ENCODE data around the gene TCP11X1. TPM values are rescaled to one million over a fixed set of nuclear protein-coding genes. Genes with fewer than 3 reads are reported as not detected.
A peak's percentile ranks its signal among the peaks of the same experiment; 100 is the strongest.
"Not testable (repeated sequence)": the region's sequence is repeated elsewhere in the genome, so short reads cannot be mapped to it uniquely, and the experiment has no call there.

TCP11X1 gene
- total RNA-seq (not detected), polyA plus RNA-seq (ENCODE audit: insufficient read depth, low read depth, low replicate concordance) (not detected)
- long read RNA-seq, donor 1, result 0 reads
- long read RNA-seq, donor 2, result 0 reads
- long read RNA-seq, donor 3, result 0 reads
- long read RNA-seq, donor 4, result 0 reads
- long read RNA-seq, donor 5, result 0 reads
- long read RNA-seq, donor 6, result 0 reads
- long read RNA-seq, donor 7, result 0 reads
- long read RNA-seq, donor 8, result 0 reads
- long read RNA-seq, donor 9, result 0 reads
- long read RNA-seq, donor 10, result 0 reads

DNA sequence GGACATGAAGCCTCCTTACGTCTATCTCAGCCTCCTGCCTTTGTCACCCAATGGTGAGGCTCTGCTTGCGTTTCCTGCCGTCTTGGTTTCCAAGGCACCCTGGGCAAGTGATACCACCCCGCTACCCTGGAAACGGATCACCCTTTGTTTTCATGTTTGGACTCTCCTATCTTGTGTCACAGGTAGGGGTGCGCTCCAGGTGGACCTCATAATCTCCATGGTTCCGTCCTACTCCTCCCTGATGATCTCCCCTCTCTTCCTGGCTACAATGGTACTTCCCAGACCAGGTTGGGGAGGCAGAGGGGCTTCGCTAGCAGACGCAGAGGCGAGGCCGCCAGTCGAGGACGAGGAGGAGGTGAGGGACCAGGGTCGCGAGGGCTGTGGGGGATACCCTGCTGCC, at the start of gene TCP11X1:
TSS of gene TCP11X1 (plus strand) at position 316 of the 400 bp plus-strand sequence.
- FAIRE-seq; intact Hi-C loops (cut with DNase I); DNase-seq: not testable (repeated sequence)

DNA sequence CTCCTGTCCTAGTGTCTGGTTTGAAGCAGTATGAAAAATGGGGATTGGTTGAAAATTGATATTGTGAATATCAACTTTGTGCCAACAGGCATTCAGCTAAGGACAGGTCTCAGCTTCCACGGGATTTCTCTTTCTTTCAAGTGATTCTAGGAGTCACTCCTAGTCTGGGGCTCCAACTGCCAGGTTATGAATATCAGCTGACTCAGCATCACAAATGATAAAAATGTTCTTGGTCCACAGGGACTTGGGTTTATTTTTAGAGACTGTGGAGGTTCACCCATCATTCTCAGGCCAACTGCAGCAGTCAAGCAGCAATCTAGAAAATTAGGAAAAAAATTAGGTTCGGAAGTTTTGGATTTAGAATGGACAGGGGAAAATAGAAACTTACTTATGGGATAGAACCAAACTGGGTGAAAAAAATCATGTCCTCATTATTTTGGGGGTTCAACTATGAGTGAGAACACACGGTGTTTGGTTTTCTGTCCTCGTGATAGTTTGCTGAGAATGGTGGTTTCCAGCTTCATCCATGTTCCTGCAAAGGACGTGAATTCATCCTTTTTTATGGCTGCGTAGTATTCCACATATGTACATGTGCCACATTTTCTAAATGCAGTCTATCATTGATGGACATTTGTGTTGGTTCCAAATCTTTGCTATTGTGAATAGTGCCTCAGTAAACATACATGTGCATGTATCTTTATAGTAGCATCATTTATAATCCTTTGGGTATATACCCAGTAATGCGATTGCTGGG, 29.0 kb upstream of the TCP11X1 start:
- Histone ChIP-seq H3K36me3 (ENCODE audit: control insufficient read depth in 2 of 3, insufficient read depth in 3 of 3, low read length in 3 of 3) (no peaks in the 10 kb centered on the region), H3K9me3 (ENCODE audit: control insufficient read depth in 2 of 3, insufficient read depth in 1 of 3, low read length in 3 of 3) (no peaks in the 10 kb centered on the region), H3K4me1 (ENCODE audit: control insufficient read depth in 2 of 3, insufficient read depth in 2 of 3, low read depth in 1 of 3, low read length in 3 of 3) (no peaks in the 10 kb centered on the region), H3K9ac (ENCODE audit: low read length in 3 of 3) (no peak overlapping the region), H3K4me3 (ENCODE audit: low read length in 3 of 3) (no peak overlapping the region), H3K27ac (ENCODE audit: low read depth in 2 of 2, low read length in 2 of 2) (no peak overlapping the region), H3K27me3 (ENCODE audit: control insufficient read depth, insufficient read depth, low read length) (no peaks in the 10 kb centered on the region)
- intact Hi-C loops (cut with DNase I), result no loop called here
- no peak for FAIRE-seq
- DNase-seq, result no peak
- TF ChIP-seq, protein P1, sequence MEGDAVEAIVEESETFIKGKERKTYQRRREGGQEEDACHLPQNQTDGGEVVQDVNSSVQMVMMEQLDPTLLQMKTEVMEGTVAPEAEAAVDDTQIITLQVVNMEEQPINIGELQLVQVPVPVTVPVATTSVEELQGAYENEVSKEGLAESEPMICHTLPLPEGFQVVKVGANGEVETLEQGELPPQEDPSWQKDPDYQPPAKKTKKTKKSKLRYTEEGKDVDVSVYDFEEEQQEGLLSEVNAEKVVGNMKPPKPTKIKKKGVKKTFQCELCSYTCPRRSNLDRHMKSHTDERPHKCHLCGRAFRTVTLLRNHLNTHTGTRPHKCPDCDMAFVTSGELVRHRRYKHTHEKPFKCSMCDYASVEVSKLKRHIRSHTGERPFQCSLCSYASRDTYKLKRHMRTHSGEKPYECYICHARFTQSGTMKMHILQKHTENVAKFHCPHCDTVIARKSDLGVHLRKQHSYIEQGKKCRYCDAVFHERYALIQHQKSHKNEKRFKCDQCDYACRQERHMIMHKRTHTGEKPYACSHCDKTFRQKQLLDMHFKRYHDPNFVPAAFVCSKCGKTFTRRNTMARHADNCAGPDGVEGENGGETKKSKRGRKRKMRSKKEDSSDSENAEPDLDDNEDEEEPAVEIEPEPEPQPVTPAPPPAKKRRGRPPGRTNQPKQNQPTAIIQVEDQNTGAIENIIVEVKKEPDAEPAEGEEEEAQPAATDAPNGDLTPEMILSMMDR (IDR thresholded peaks at IDR 0.05; ENCODE audit: borderline replicate concordance, extremely low read depth, insufficient read depth), result no peak

More for the DNA sequence above, at the start of gene TCP11X1:
- H3K9me3 ChIP-seq (ENCODE audit: control insufficient read depth in 2 of 3, insufficient read depth in 1 of 3, low read length in 3 of 3); H3K36me3 ChIP-seq (ENCODE audit: control insufficient read depth in 2 of 3, insufficient read depth in 3 of 3, low read length in 3 of 3); H3K4me3 ChIP-seq (ENCODE audit: low read length in 3 of 3); H3K27ac ChIP-seq (ENCODE audit: low read depth in 2 of 2, low read length in 2 of 2); H3K27me3 ChIP-seq (ENCODE audit: control insufficient read depth, insufficient read depth, low read length); H3K9ac ChIP-seq (ENCODE audit: low read length in 3 of 3); H3K4me1 ChIP-seq (ENCODE audit: control insufficient read depth in 2 of 3, insufficient read depth in 2 of 3, low read depth in 1 of 3, low read length in 3 of 3): not testable (repeated sequence)

DNA sequence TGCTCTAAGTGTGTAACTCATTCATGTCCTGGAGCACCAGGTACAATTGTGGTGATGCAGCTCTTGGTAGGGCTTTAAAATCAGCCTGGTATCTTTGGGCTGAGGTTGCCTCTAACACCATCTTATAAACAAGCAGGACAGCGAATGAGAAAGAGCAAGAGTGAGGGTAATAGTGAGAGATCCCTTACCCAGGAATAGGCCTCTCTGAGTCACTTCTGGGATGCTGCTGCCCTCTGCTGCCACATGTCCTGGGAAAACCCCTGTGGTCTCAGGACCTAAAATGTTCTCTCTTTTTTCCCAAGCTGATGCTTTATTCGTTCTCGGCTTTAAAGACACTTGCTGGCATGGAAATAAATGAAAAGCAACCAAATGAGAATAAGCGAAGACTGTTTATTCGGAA, 7.2 kb upstream of the TCP11X1 start:
- H3K9me3 ChIP-seq (ENCODE audit: control insufficient read depth in 2 of 3, insufficient read depth in 1 of 3, low read length in 3 of 3); H3K27ac ChIP-seq (ENCODE audit: low read depth in 2 of 2, low read length in 2 of 2); H3K36me3 ChIP-seq (ENCODE audit: control insufficient read depth in 2 of 3, insufficient read depth in 3 of 3, low read length in 3 of 3); H3K9ac ChIP-seq (ENCODE audit: low read length in 3 of 3); H3K4me1 ChIP-seq (ENCODE audit: control insufficient read depth in 2 of 3, insufficient read depth in 2 of 3, low read depth in 1 of 3, low read length in 3 of 3); H3K4me3 ChIP-seq (ENCODE audit: low read length in 3 of 3); intact Hi-C loops (cut with DNase I); DNase-seq; FAIRE-seq; H3K27me3 ChIP-seq (ENCODE audit: control insufficient read depth, insufficient read depth, low read length): not testable (repeated sequence)

DNA sequence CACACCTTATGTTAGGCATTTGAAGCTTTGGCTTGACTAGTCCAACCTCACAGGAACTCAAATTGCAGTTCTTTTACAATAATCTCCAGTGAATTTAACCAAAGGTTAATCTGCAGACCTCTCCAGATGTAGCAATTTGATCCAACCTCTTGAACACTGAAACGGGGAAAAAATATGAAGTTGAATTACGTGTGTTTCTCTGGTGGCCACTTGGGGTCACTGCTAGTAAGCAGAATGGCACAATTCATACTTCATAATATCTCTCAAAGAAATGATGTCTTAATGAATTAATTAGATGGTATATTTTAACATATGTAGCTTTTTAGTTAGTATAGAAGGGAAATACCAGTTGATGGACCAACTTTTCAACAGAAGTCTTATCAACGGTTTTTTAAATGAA, 1.4 kb downstream of the TCP11X1 start:
- H3K4me1 ChIP-seq (ENCODE audit: control insufficient read depth in 2 of 3, insufficient read depth in 2 of 3, low read depth in 1 of 3, low read length in 3 of 3); H3K36me3 ChIP-seq (ENCODE audit: control insufficient read depth in 2 of 3, insufficient read depth in 3 of 3, low read length in 3 of 3); DNase-seq; H3K27me3 ChIP-seq (ENCODE audit: control insufficient read depth, insufficient read depth, low read length); intact Hi-C loops (cut with DNase I); FAIRE-seq; H3K4me3 ChIP-seq (ENCODE audit: low read length in 3 of 3); H3K9ac ChIP-seq (ENCODE audit: low read length in 3 of 3); H3K27ac ChIP-seq (ENCODE audit: low read depth in 2 of 2, low read length in 2 of 2); H3K9me3 ChIP-seq (ENCODE audit: control insufficient read depth in 2 of 3, insufficient read depth in 1 of 3, low read length in 3 of 3): not testable (repeated sequence)

DNA sequence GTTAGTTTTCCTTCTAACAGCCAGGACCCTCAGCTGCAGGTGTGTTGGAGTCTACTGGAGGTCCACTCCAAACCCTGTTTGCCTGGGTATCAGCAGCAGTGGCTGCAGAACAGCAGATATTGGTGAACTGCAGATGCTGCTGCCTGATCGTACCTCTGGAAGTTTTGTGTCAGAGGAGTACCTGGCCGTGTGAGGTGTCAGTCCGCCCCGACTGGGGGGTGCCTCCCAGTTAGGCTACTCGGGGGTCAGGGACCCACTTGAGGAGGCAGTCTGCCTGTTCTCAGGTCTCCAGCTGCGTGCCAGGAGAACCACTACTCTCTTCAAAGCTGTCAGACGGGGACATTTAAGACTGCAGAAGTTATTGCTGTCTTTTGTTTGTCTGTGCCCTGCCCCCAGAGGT, 20.6 kb downstream of the TCP11X1 start:
- H3K4me1 ChIP-seq (ENCODE audit: control insufficient read depth in 2 of 3, insufficient read depth in 2 of 3, low read depth in 1 of 3, low read length in 3 of 3); intact Hi-C loops (cut with DNase I); H3K27ac ChIP-seq (ENCODE audit: low read depth in 2 of 2, low read length in 2 of 2); H3K9ac ChIP-seq (ENCODE audit: low read length in 3 of 3); H3K27me3 ChIP-seq (ENCODE audit: control insufficient read depth, insufficient read depth, low read length); H3K36me3 ChIP-seq (ENCODE audit: control insufficient read depth in 2 of 3, insufficient read depth in 3 of 3, low read length in 3 of 3); H3K4me3 ChIP-seq (ENCODE audit: low read length in 3 of 3); H3K9me3 ChIP-seq (ENCODE audit: control insufficient read depth in 2 of 3, insufficient read depth in 1 of 3, low read length in 3 of 3); FAIRE-seq: not testable (repeated sequence)
- peak in 1 of 5 donors; percentile 4 for DNase-seq

DNA sequence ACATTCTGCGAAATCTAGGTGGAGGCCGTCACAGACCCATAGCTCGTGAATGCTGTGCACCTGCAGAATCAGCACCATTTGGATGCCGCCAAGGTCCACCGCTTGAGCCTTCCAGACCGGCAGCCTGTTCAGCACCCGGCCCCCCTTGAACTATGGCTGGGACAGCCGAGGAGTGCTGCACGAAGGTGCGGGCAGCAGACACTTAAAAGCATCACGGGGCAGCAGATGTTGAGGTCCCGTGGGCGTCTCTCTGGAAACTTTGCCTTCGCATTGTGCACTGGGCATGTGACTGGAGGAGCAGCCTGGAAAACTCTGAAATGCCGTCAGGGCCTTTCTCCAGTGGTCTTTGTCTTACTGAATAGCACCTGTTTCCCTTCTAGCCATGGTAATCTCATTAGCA, 25.2 kb downstream of the TCP11X1 start:
- H3K36me3 ChIP-seq (ENCODE audit: control insufficient read depth in 2 of 3, insufficient read depth in 3 of 3, low read length in 3 of 3); H3K4me3 ChIP-seq (ENCODE audit: low read length in 3 of 3); intact Hi-C loops (cut with DNase I); H3K27ac ChIP-seq (ENCODE audit: low read depth in 2 of 2, low read length in 2 of 2); H3K9me3 ChIP-seq (ENCODE audit: control insufficient read depth in 2 of 3, insufficient read depth in 1 of 3, low read length in 3 of 3); H3K27me3 ChIP-seq (ENCODE audit: control insufficient read depth, insufficient read depth, low read length); H3K9ac ChIP-seq (ENCODE audit: low read length in 3 of 3); FAIRE-seq; H3K4me1 ChIP-seq (ENCODE audit: control insufficient read depth in 2 of 3, insufficient read depth in 2 of 3, low read depth in 1 of 3, low read length in 3 of 3): not testable (repeated sequence)
- peak in 1 of 5 donors; percentile 8 for DNase-seq

DNA sequence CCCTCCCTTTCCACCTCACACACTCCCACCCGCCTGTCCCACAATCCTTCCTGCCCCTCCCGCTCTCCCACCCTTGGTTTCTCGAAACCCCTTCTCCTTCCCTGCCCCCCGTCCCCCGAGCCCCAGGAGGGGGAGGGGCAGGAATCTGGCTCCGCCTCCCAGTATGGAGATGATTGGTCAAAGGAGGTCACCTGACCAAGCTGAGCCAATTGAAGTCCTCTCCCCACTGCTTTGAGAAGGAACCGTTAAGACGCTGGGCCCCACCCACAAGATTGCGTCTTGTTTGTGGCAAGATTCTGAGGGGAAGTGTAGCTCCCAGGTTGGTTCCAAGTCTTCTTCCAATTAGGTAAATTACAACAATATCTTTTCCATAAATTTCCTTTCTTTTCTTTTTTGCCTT, 31.8 kb downstream of the TCP11X1 start, which contains the start of gene NXF2:
TSS of gene NXF2 (plus strand) at position 275 of the 400 bp plus-strand sequence. CDS start 59,912 bp downstream, outside the sequence.
- H3K9ac ChIP-seq (ENCODE audit: low read length in 3 of 3); H3K36me3 ChIP-seq (ENCODE audit: control insufficient read depth in 2 of 3, insufficient read depth in 3 of 3, low read length in 3 of 3); H3K27me3 ChIP-seq (ENCODE audit: control insufficient read depth, insufficient read depth, low read length); FAIRE-seq; H3K9me3 ChIP-seq (ENCODE audit: control insufficient read depth in 2 of 3, insufficient read depth in 1 of 3, low read length in 3 of 3); H3K27ac ChIP-seq (ENCODE audit: low read depth in 2 of 2, low read length in 2 of 2); intact Hi-C loops (cut with DNase I); H3K4me1 ChIP-seq (ENCODE audit: control insufficient read depth in 2 of 3, insufficient read depth in 2 of 3, low read depth in 1 of 3, low read length in 3 of 3); H3K4me3 ChIP-seq (ENCODE audit: low read length in 3 of 3); DNase-seq: not testable (repeated sequence)
